ENCODE measurements around the gene TMEM147.

DNA sequence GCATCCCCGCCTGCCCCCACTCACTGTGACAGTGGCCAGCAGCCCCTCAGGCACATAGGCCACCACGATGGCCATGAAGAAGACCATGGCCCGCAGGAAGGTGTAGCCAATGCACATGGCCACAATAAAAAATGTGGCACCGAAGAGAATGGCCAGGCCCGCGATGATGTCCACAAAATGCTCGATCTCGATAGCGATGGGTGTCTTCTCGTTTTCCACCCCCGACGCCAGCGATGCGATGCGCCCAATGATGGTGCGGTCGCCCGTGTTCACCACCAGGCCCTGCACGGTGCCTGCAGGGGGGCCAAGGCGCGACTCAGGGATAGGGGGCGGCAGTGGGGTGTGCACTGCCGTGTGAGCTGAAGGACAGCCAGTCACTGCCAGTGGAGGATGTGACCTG is 14.4 kb downstream of the TMEM147 start:
- TF ChIP-seq, protein P1, sequence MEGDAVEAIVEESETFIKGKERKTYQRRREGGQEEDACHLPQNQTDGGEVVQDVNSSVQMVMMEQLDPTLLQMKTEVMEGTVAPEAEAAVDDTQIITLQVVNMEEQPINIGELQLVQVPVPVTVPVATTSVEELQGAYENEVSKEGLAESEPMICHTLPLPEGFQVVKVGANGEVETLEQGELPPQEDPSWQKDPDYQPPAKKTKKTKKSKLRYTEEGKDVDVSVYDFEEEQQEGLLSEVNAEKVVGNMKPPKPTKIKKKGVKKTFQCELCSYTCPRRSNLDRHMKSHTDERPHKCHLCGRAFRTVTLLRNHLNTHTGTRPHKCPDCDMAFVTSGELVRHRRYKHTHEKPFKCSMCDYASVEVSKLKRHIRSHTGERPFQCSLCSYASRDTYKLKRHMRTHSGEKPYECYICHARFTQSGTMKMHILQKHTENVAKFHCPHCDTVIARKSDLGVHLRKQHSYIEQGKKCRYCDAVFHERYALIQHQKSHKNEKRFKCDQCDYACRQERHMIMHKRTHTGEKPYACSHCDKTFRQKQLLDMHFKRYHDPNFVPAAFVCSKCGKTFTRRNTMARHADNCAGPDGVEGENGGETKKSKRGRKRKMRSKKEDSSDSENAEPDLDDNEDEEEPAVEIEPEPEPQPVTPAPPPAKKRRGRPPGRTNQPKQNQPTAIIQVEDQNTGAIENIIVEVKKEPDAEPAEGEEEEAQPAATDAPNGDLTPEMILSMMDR (IDR thresholded peaks at IDR 0.05) = no peak
- TF ChIP-seq POLR2AphosphoS5 (IDR thresholded peaks at IDR 0.05) = no peak
- TF ChIP-seq EP300 (IDR thresholded peaks at IDR 0.05) = no peak
- TF ChIP-seq POLR2A (IDR thresholded peaks at IDR 0.05; ENCODE audit: low read depth) = no peak
